HepG2 (cell line): ENCODE measurements around the gene RNPS1. TPM values are rescaled to one million over a fixed set of nuclear protein-coding genes. Genes with fewer than 3 reads are reported as not detected.
A peak's percentile ranks its signal among the peaks of the same experiment; 100 is the strongest.

Experiments used
- FIP1L1 ChIP-seq: fragments of 200-400 bp; formaldehyde crosslinking; IDR thresholded peaks from 2 replicates; pipeline ENCODE4 v1.6.1; 2018; ENCODE audit warnings: low read depth, mild to moderate bottlenecking, low read length, moderate library complexity, borderline replicate concordance; ENCODE audit not compliant: insufficient read depth
- HOXD1 ChIP-seq: sonication (generic); formaldehyde crosslinking; IDR thresholded peaks from 2 replicates; pipeline ENCODE4 v1.5.0; 2020; ENCODE audit warnings: missing genetic modification reagents
- KLF15 ChIP-seq: sonication (generic); formaldehyde crosslinking; IDR thresholded peaks from 2 replicates; pipeline ENCODE4 v1.8.1; 2023; ENCODE audit warnings: borderline replicate concordance, mild to moderate bottlenecking, inconsistent platforms, missing genetic modification reagents, mixed read lengths
- MED8 ChIP-seq: sonication (generic); formaldehyde crosslinking; IDR thresholded peaks from 2 replicates; pipeline ENCODE4 v1.8.1; 2023; ENCODE audit warnings: mild to moderate bottlenecking, missing genetic modification reagents; ENCODE audit not compliant: insufficient replicate concordance
- MIXL1 ChIP-seq: IDR thresholded peaks from 2 replicates; pipeline ENCODE4 v1.6.1; 2016
- MLX ChIP-seq: IDR thresholded peaks from 2 replicates; pipeline ENCODE4 v1.6.1; 2016
- NCOA2 ChIP-seq: sonication (generic); formaldehyde crosslinking; IDR thresholded peaks from 2 replicates; pipeline ENCODE4 v1.8.0; 2022; ENCODE audit warnings: inconsistent platforms
- SRSF4 ChIP-seq: fragments of 200-400 bp; formaldehyde crosslinking; IDR thresholded peaks from one replicate; pipeline ENCODE4 v1.6.1; 2018; ENCODE audit warnings: mild to moderate bottlenecking, low read depth, low read length, moderate library complexity; ENCODE audit not compliant: poor library complexity, severe bottlenecking
- SUZ12 ChIP-seq: fragments of 150-350 bp; IDR thresholded peaks from 2 replicates; pipeline ENCODE4 v1.6.1; 2014; ENCODE audit warnings: low read depth, low read length
- THYN1 ChIP-seq: sonication (generic); formaldehyde crosslinking; IDR thresholded peaks from 2 replicates; pipeline ENCODE4 v1.8.1; 2023; ENCODE audit warnings: low read depth, mild to moderate bottlenecking, moderate library complexity, missing genetic modification reagents, borderline replicate concordance
- ZBTB37 ChIP-seq: sonication (generic); formaldehyde crosslinking; IDR thresholded peaks from 2 replicates; pipeline ENCODE4 v1.4.0; 2020; ENCODE audit warnings: mild to moderate bottlenecking, missing genetic modification reagents
- ZFAT ChIP-seq: sonication (generic); formaldehyde crosslinking; conservative IDR thresholded peaks from 2 replicates; pipeline ENCODE4 v1.8.1; 2023; ENCODE audit warnings: missing genetic modification reagents, inconsistent platforms
- ZFP41 ChIP-seq: sonication (generic); formaldehyde crosslinking; IDR thresholded peaks from 2 replicates; pipeline ENCODE4 v1.4.0; 2020; ENCODE audit warnings: mild to moderate bottlenecking, missing genetic modification reagents, borderline replicate concordance
- ZNF335 ChIP-seq: sonication (generic); formaldehyde crosslinking; IDR thresholded peaks from 2 replicates; pipeline ENCODE4 v1.4.0; 2020; ENCODE audit warnings: missing genetic modification reagents
- ZNF354B ChIP-seq: sonication (generic); formaldehyde crosslinking; IDR thresholded peaks from 2 replicates; pipeline ENCODE4 v1.8.0; 2022; ENCODE audit warnings: mild to moderate bottlenecking, missing genetic modification reagents
- ZNF460 ChIP-seq: sonication (generic); formaldehyde crosslinking; IDR thresholded peaks from 2 replicates; pipeline ENCODE4 v1.5.1; 2020; ENCODE audit warnings: missing genetic modification reagents, mild to moderate bottlenecking, borderline replicate concordance
- ZNF567 ChIP-seq: sonication (generic); formaldehyde crosslinking; IDR thresholded peaks from 2 replicates; pipeline ENCODE4 v1.8.1; 2023; ENCODE audit warnings: mild to moderate bottlenecking, missing genetic modification reagents, borderline replicate concordance
- ZNF615 ChIP-seq: sonication (generic); formaldehyde crosslinking; IDR thresholded peaks from 2 replicates; pipeline ENCODE4 v1.5.0; 2020; ENCODE audit warnings: mild to moderate bottlenecking, missing genetic modification reagents, borderline replicate concordance
- ZNF646 ChIP-seq: sonication (generic); formaldehyde crosslinking; IDR thresholded peaks from 2 replicates; pipeline ENCODE4 v1.9.0; 2021; ENCODE audit warnings: mild to moderate bottlenecking, missing genetic modification reagents
- ZNF703 ChIP-seq: sonication (generic); formaldehyde crosslinking; IDR thresholded peaks from 2 replicates; pipeline ENCODE4 v1.5.1; 2020; ENCODE audit warnings: missing genetic modification reagents, mild to moderate bottlenecking, moderate library complexity, borderline replicate concordance
- polyA plus RNA-seq, 8 experiments: library from polyadenylated mRNA; depleted of rRNA in 3 of 8; stranded (reverse) in 7 of 8; unstranded in 1 of 8; fragments of >200 nt; fragmentation: Illumina TruSeq in 4 of 8; extraction: Trizol in 4 of 8; gene quantifications; 2 replicates each; pipeline versions ENCODE4 v1.2.1 to v1.2.3, GENCODE V29; 2011 to 2016; ENCODE audit warnings: low read depth in 4 of 8, missing spikeins in 1 of 8, mixed read lengths in 1 of 8; ENCODE audit not compliant: insufficient read depth in 1 of 8
- total RNA-seq, 5 experiments: library from RNA; depleted of rRNA; stranded (reverse); fragments of >200 nt; fragmentation: Illumina TruSeq; extraction: Trizol; gene quantifications; 2 replicates each; pipeline ENCODE4 v1.2.3, GENCODE V29; 2016; ENCODE audit warnings: low read depth in 1 of 5

Gene RNPS1
- total and polyA plus RNA-seq, 2 of the 13 experiments (the other 11 are each of a cell fraction or from before 2014, with no cell fraction given) = 126 to 133 TPM

GRCh38 chr16:2205104-2205966 is 62.6 kb downstream of the RNPS1 start, which contains the start of gene MLST8 (continued):
- 0 out of 2 replicates have a peak, but pooled peaks have one; percentile 38 for TF ChIP-seq ZNF354B
- peak; percentile 76 for TF ChIP-seq MLX (CRISPR knock-in tag)
- TF ChIP-seq ZNF460 = no peak
- TF ChIP-seq MIXL1 = 0 out of 2 replicates have a peak, but pooled peaks have one; percentile 30
- no peak for TF ChIP-seq ZNF646
- peak; percentile 35; the same call in 1 of the 2 replicates for TF ChIP-seq ZFP41 (CRISPR knock-in tag)
- no peak for TF ChIP-seq FIP1L1
- no peak for TF ChIP-seq ZNF703 (CRISPR knock-in tag)
- TF ChIP-seq ZNF567 (CRISPR knock-in tag) = no peak
- TF ChIP-seq ZBTB37 = no peak
- TF ChIP-seq ZNF615 = peak; percentile 74; the same call in 1 of the 2 replicates
- no peak for TF ChIP-seq SRSF4
- TF ChIP-seq NCOA2 (CRISPR knock-in tag) = no peak; the same call in 1 of the 2 replicates
- TF ChIP-seq KLF15 (CRISPR knock-in tag) = peak; percentile 25; the same call in 1 of the 2 replicates
- peak; percentile 57 for TF ChIP-seq HOXD1
- peak; percentile 57; the same call in 1 of the 2 replicates for TF ChIP-seq THYN1
- TF ChIP-seq ZNF335 (CRISPR knock-in tag) = no peak
- peak; percentile 62 for TF ChIP-seq MED8 (CRISPR knock-in tag)
- no peak for TF ChIP-seq SUZ12
- TF ChIP-seq ZFAT (CRISPR knock-in tag) = 0 out of 2 replicates have a peak, but pooled peaks have one; percentile 52
